A673 (cell line): ENCODE results near the gene CTNNA2.

Source experiments
- EZH2 ChIP-seq: fragments of 200-600 bp; sonication (generic); IDR thresholded peaks from 2 replicates; pipeline ENCODE4 v1.6.1; 2017; ENCODE audit warnings: borderline replicate concordance, low read depth, mild to moderate bottlenecking, mixed read lengths, antibody characterized with exemption, low read length; ENCODE audit not compliant: poor library complexity, severe bottlenecking
- TF ChIP-seq, protein P1 (sequence below): fragments of 300-800, 200-600 bp; sonication (generic); conservative IDR thresholded peaks from 2 replicates; pipeline ENCODE4 v1.5.1; 2017; ENCODE audit warnings: low read depth, mild to moderate bottlenecking, antibody characterized with exemption, low read length, moderate library complexity, mixed read lengths

- TF ChIP-seq, protein P1, sequence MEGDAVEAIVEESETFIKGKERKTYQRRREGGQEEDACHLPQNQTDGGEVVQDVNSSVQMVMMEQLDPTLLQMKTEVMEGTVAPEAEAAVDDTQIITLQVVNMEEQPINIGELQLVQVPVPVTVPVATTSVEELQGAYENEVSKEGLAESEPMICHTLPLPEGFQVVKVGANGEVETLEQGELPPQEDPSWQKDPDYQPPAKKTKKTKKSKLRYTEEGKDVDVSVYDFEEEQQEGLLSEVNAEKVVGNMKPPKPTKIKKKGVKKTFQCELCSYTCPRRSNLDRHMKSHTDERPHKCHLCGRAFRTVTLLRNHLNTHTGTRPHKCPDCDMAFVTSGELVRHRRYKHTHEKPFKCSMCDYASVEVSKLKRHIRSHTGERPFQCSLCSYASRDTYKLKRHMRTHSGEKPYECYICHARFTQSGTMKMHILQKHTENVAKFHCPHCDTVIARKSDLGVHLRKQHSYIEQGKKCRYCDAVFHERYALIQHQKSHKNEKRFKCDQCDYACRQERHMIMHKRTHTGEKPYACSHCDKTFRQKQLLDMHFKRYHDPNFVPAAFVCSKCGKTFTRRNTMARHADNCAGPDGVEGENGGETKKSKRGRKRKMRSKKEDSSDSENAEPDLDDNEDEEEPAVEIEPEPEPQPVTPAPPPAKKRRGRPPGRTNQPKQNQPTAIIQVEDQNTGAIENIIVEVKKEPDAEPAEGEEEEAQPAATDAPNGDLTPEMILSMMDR = no peak
- TF ChIP-seq EZH2 = no peak
These were observed 1006.3 kb downstream of the CTNNA2 start for GRCh38 chr2:80519121-80519643.
